C4-2B (cell line): Measurements from ENCODE around the gene SERPINA4.

ENCODE experiments used
- ZFX ChIP-seq: fragments of 450-650 bp; IDR thresholded peaks from 2 replicates; pipeline ENCODE4 v1.6.1; 2017
- TF ChIP-seq, protein P1 (sequence below): fragments of 450-650 bp; conservative IDR thresholded peaks from 2 replicates; pipeline ENCODE4 v1.5.1; 2017; ENCODE audit warnings: mild to moderate bottlenecking

DNA sequence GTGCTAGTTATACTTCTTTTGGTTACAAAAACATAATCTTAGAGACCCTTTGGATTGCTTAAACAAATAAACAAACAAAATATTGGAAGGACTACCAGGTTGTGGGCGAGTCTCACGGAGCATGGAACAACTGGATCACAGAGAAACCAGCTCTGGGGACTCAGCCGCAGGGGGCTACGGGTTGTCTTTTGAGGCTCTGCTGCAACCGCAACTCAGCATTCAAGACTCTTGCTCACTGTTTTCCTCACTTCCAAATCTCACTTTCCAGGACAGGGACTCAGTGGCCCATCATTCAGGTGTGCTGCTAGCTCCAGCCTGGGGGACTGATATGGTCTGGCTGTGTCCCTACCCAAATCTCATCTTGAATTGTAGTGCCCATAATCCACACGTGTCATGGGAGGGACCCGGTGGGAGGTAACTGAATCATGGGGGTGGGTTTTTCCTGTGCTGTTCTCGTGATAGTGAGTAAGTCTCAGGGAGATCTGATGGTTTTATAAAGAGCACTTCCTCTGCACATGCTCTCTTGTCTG is 14.0 kb upstream of the SERPINA4 start:
- TF ChIP-seq, protein P1, sequence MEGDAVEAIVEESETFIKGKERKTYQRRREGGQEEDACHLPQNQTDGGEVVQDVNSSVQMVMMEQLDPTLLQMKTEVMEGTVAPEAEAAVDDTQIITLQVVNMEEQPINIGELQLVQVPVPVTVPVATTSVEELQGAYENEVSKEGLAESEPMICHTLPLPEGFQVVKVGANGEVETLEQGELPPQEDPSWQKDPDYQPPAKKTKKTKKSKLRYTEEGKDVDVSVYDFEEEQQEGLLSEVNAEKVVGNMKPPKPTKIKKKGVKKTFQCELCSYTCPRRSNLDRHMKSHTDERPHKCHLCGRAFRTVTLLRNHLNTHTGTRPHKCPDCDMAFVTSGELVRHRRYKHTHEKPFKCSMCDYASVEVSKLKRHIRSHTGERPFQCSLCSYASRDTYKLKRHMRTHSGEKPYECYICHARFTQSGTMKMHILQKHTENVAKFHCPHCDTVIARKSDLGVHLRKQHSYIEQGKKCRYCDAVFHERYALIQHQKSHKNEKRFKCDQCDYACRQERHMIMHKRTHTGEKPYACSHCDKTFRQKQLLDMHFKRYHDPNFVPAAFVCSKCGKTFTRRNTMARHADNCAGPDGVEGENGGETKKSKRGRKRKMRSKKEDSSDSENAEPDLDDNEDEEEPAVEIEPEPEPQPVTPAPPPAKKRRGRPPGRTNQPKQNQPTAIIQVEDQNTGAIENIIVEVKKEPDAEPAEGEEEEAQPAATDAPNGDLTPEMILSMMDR = no peak
- TF ChIP-seq ZFX = no peak
